Measurements from ENCODE around the gene RNF138. TPM values are rescaled to one million over a fixed set of nuclear protein-coding genes. Genes with fewer than 3 reads are reported as not detected.

RNF138 gene
- total RNA-seq (2014; rRNA removed; shearing (Covaris generic)) (89.6 and 134 TPM in 2 replicates), polyA plus RNA-seq (2016; fragmentation: Nextera tagmentation; extraction: Ambion mirVana) (48.9 and 58.0 TPM in 2 replicates)
- long read RNA-seq, transcript RNF138-202 (8 exons, 3,570 nt): major isoform, 13 of 30 reads
- long read RNA-seq, partial matches to known transcripts: 11 of 30 reads
- long read RNA-seq, other reads (novel, unspliced or antisense): 6 of 30 reads

DNA sequence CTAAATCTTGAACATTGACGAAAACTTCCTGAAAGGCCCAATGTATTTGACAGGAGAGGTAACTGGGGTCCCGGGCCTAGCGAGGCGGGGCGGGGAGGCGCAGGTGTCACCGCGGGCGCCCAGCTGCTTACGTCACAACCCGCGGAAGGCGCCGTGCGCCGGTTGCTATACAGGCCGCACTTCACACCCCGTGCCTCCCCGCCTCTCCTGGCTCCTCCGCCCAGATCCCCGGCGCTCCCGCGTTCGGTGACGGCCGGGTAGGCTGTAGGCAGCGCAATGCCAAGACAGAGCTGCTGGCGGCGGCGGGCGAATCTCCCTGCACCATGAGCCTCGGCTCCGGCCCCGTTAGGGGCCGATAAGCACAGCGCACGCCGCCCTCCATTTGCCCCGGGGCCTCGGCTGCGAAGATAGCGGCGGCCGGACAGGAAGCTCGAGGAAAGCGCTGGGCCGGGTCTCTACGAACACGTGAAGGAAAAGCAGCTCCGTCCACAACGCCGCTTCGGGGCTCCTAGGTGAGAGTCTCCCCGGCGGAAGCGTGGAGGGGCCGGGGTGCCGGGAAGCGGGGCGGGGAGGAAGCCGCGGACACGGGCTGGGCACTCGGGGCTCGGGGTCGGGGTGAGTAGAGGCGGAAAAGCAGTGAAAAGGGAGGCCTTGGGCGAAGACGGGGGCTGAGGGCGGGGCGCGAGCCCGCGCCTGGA, at the start of gene RNF138:
Gene RNF138 (plus strand): TSS at position 151 of the 698 bp plus-strand sequence. CDS start 903 bp downstream, outside the sequence.
- Histone ChIP-seq H2AFZ (peak within 1 kb of the TSS; percentile 98), H3K4me1 (ENCODE audit: insufficient read depth) (peaks cover 31% of the 10 kb centered on the region), H3K9me2 (ENCODE audit: insufficient read depth) (no peaks in the 10 kb centered on the region), H3K27ac (ENCODE audit: low read depth) (peak within 1 kb of the TSS; percentile 100), H3K27me3 (ENCODE audit: insufficient read depth) (no peaks in the 10 kb centered on the region), H3K4me2 (peak within 1 kb of the TSS; percentile 100), H4K20me1 (replicated peaks; ENCODE audit: insufficient read depth) (peaks cover 17% of the 10 kb centered on the region), H3K79me2 (replicated peaks; ENCODE audit: insufficient read depth) (peaks cover 40% of the 10 kb centered on the region), H3K4me3 (peak within 1 kb of the TSS; percentile 92), H3F3A (replicated peaks; ENCODE audit: low read depth) (peaks cover 12% of the 10 kb centered on the region), H3K36me3 (ENCODE audit: insufficient read depth) (peaks cover 4% of the 10 kb centered on the region; the same call in 1 of the 2 replicates)
- DNase-seq (ENCODE audit: low spot score) (peak; percentile 91), ATAC-seq (peak; percentile 70)
- H3K4me1 Mint-ChIP-seq: peaks cover 27% of the 10 kb centered on the region
- peaks cover 7% of the 10 kb centered on the region for H3K27me3 Mint-ChIP-seq (ENCODE audit: insufficient read depth, low read depth, poor library complexity)
- H3K36me3 Mint-ChIP-seq (ENCODE audit: low read depth): peaks cover 27% of the 10 kb centered on the region
- H3K9me3 Mint-ChIP-seq: no peaks in the 10 kb centered on the region; the same call in 2 of the 3 replicates
- TF ChIP-seq EZH2 (IDR thresholded peaks at IDR 0.05; ENCODE audit: low read depth, unreplicated experiment) (no peak), NANOG (IDR thresholded peaks at IDR 0.05; ENCODE audit: borderline replicate concordance) (no peak), POLR2AphosphoS5 (IDR thresholded peaks at IDR 0.05; ENCODE audit: low read depth) (peak; percentile 73), STAT1 (IDR thresholded peaks at IDR 0.05; ENCODE audit: unreplicated experiment) (no peak), ZNF114 (CRISPR knock-in tag; IDR thresholded peaks at IDR 0.05) (no peak), JUNB (IDR thresholded peaks at IDR 0.05; ENCODE audit: unreplicated experiment) (no peak), CREB1 (CRISPR knock-in tag; IDR thresholded peaks at IDR 0.05; ENCODE audit: low read depth) (peak; percentile 96), EZH2phosphoT487 (IDR thresholded peaks at IDR 0.05; ENCODE audit: unreplicated experiment) (no peak)
- TF ChIP-seq, protein P1, sequence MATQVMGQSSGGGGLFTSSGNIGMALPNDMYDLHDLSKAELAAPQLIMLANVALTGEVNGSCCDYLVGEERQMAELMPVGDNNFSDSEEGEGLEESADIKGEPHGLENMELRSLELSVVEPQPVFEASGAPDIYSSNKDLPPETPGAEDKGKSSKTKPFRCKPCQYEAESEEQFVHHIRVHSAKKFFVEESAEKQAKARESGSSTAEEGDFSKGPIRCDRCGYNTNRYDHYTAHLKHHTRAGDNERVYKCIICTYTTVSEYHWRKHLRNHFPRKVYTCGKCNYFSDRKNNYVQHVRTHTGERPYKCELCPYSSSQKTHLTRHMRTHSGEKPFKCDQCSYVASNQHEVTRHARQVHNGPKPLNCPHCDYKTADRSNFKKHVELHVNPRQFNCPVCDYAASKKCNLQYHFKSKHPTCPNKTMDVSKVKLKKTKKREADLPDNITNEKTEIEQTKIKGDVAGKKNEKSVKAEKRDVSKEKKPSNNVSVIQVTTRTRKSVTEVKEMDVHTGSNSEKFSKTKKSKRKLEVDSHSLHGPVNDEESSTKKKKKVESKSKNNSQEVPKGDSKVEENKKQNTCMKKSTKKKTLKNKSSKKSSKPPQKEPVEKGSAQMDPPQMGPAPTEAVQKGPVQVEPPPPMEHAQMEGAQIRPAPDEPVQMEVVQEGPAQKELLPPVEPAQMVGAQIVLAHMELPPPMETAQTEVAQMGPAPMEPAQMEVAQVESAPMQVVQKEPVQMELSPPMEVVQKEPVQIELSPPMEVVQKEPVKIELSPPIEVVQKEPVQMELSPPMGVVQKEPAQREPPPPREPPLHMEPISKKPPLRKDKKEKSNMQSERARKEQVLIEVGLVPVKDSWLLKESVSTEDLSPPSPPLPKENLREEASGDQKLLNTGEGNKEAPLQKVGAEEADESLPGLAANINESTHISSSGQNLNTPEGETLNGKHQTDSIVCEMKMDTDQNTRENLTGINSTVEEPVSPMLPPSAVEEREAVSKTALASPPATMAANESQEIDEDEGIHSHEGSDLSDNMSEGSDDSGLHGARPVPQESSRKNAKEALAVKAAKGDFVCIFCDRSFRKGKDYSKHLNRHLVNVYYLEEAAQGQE (IDR thresholded peaks at IDR 0.05; ENCODE audit: unreplicated experiment): no peak
- TF ChIP-seq, protein P2, sequence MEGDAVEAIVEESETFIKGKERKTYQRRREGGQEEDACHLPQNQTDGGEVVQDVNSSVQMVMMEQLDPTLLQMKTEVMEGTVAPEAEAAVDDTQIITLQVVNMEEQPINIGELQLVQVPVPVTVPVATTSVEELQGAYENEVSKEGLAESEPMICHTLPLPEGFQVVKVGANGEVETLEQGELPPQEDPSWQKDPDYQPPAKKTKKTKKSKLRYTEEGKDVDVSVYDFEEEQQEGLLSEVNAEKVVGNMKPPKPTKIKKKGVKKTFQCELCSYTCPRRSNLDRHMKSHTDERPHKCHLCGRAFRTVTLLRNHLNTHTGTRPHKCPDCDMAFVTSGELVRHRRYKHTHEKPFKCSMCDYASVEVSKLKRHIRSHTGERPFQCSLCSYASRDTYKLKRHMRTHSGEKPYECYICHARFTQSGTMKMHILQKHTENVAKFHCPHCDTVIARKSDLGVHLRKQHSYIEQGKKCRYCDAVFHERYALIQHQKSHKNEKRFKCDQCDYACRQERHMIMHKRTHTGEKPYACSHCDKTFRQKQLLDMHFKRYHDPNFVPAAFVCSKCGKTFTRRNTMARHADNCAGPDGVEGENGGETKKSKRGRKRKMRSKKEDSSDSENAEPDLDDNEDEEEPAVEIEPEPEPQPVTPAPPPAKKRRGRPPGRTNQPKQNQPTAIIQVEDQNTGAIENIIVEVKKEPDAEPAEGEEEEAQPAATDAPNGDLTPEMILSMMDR (conservative IDR thresholded peaks at IDR 0.05; ENCODE audit: low read depth in 2 of 2): no peak
- peak within 1 kb of the TSS; percentile 97 for H3K4me3 Mint-ChIP-seq
- peak within 1 kb of the TSS; percentile 97 for H3K27ac Mint-ChIP-seq

Measured in GM23338 (cell line).